GM18519 (cell line): ENCODE data around the gene KCNH8.
"Not testable (repeated sequence)": the region's sequence is repeated elsewhere in the genome, so short reads cannot be mapped to it uniquely, and the experiment has no call there.

ENCODE experiments used
- ATAC-seq: cut with Tn5 transposase; IDR thresholded peaks from one replicate; pipeline ENCODE4 v1.9.1; 2021; ENCODE audit warnings: mild to moderate bottlenecking, moderate library complexity; ENCODE audit not compliant: unreplicated experiment, low FRiP score

KCNH8 gene

DNA sequence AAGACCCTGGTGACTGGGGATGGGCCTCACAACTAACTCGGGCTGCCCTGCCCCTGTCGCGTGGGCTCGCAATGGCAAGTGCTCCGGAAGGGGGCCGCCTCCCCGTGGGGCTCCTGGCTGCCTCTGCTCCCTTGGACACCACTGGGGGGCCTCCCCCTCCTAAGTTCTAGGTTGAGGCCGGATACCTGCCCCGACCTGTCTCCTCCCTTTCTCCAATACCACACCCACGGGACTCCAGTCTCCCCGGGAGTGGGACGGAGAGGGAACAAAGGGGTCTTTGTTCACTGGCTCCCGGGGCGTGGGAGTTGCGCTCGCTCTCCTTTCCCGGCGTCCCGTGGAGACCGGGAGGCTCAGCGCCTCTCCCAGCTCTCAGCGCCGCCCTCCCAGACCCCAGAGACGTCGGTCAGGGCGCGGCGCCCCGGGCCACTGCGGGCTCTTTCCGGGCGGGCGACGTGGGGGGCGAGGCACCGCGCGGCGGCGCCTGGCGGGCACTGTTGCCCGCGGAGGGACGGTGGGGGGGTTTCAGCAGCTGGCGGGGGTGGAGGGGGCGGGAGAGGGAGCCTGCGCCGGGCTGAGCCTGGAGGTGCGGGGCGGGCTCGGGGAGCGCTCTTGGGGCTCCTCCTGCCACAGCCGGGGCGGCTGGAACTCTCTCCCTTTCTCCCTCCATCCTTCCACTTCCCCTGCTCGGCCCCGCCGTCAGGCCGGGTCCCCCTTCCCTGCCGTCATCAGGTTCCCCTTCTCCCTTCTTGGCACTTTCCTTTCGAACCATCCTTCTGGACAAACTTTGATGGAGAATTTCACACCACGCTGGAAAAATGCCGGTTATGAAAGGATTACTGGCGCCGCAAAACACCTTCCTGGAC, at the start of gene KCNH8:
Gene KCNH8, plus strand, starts transcription at position 606 of the 863 bp plus-strand sequence. Its CDS starts 210 bp downstream, at position 816.
- no peak for ATAC-seq

DNA sequence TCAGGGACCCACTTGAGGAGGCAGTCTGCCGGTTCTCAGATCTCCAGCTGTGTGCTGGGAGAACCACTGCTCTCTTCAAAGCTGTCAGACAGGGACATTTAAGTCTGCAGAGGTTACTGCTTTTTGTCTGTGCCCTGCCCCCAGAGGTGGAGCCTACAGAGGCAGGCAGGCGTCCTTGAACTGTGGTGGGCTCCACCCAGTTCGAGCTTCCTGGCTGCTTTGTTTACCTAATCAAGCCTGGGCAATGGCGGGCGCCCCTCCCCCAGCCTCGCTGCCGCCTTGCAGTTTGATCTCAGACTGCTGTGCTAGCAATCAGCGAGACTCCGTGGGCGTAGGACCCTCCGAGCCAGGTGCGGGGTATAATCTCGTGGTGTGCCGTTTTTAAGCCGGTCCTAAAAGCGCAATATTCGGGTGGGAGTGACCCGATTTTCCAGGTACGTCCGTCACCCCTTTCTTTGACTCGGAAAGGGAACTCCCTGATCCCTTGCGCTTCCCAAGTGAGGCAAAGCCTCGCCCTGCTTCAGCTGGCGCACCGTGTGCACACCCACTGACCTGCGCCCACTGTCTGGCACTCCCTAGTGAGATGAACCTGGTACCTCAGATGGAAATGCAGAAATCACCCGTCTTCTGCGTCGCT, 45.5 kb upstream of the KCNH8 start:
- not testable (repeated sequence) for ATAC-seq

DNA sequence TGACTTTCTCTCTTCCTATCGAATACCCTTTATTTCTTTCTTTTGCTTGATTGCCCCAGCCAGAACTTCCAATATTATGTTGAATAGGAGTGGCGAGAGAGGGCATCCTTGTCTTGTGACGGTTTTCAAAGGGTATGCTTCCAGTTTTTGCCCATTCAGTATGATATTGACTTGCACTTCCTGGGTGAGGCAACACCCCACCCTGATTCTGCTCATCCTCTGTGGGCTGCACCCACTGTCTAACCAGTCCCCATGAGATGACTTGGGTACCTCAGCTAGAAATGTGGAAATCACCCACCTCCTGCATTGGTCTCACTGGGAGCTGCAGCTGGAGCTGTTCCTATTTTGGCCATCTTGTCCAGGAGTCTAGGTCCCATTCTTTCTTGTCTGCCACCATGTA, 44.8 kb upstream of the KCNH8 start:
- no peak for ATAC-seq

DNA sequence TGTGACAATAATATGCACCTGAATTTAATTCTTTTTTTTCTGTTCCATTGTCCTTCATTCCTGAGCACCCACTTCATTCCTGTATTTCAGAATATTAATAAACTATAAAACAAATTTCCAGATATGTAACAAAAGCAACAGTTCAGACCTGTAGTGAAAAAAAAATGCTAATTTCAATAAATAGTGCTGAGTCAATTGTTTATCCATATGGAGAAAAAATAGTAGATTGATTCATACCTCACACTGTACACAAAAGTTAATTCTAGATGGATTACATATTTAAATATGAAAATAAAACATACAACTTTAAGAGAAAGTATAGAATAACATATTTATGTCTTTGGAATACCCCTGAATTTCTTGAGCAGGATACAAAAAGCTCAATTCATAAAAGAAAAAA, 43.9 kb upstream of the KCNH8 start:
- ATAC-seq: no peak

DNA sequence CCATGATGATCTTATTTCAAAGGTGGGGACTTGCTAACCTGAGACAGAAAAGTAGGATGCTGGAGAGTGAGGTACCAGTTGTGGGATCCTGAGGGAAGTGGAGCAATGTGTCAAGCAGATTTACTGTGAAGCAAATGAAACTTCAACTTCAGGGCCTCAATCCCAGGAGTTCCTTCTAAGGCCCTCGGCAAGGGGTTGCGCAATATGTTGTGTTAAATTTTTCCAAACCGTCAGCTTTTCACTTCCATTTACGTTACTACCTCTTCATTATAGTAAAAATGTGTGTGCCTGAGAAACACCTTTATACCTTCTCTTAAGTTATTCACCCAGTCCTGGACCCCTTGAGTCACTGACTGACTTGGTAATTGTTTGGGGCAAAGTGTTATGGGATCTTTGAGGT, 42.5 kb upstream of the KCNH8 start:
- ATAC-seq: no peak

DNA sequence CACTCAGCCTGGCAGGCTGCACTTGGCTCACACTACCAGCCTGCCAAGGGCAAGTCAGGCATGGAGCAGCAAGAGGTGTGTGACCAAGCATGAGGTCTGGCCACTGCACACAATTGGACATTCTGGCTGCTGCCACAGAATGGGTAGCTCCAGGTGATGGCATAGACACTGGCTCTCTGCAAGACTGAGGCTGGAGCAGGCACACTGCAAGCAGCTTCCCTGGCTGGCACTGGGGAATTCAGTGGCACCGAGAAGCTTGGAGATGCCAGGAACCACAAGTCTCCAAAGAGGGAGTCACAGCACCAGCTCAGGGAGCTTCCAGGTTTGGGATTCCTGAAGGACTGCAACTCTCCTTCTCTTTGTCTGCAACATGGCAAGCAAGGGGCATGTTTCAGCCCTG, 42.0 kb upstream of the KCNH8 start:
- no peak for ATAC-seq

DNA sequence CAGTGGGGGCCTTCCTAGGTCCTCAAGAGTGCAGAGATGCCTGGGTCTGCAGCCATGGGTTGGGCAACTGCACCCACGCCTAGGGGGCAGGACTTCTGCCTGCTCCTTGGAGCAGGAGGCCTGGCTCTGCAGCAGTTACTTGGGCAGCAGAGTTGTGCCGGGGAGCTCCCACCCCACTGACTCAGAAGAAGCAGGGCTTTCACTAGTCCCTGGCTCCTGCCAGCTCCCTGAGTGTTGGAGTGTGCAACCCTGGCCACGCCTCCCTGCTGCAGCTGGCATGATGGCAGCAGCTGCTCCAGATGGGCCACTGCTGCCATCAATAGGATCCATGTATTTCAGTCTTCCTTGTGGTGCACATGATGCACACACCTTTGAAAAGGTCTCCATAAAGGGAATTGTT, 40.6 kb upstream of the KCNH8 start:
- ATAC-seq: no peak

DNA sequence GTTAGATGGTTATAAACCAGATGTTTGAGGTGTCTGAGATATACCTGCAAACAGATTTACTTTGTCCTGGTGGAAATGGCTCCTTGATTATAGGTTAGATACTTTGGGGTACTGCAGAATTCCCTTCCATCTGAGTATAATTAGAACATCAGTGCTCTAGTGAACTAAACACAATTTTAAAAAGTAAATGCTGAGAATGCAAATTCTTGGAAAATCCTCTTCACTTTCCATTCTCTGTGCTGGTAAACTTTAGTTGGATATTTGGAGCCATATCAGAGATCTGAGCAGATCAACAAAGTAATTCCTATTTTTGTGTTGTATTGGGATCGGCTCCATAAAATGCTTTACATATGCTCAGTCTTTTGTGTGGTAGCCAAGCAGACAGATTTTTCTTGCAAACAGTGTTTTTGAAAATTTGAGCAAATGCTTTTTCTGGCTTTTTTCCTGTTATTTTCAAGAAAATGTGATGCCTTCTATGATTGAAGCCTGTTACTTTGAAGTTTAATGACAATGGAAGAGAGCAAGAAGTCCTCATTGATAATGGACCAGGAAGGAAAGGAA, 37.9 kb upstream of the KCNH8 start:
- ATAC-seq: no peak

DNA sequence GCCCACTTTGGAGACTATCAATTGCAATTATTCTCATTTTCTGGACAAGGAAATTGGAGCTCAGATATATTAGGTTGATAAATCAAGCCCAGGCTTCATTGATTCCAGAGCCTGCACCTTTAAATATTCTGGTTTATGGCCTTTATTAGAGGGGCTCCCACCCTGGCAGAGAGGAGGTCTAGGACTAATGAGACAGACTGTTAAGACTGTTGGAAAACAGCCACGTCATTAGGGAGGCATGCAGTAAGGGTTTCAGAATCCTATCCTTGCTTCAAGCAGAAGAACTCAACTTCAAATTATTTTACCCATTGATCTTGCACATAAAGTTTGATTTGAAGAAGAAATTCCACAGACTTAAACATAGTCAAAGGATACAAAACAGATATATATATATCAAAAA, 33.8 kb upstream of the KCNH8 start:
- no peak for ATAC-seq

DNA sequence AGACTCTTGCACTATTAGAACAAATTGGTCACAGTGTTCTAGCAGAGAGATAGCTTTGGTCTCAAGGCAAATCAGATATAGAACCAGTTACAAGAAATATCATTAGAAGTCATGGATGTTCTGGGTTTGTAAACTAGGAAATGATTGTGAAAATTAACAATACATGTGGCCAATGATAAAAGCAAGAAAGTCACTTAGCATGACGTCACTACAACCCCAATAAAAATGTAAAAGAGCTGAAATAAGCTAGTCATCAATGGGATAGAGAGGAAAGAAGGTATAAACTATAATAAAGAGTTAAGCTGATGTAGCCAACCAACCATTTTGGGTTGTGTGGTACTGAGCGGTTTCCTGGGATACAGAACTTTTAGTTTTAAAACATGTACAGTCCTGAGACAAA, 32.1 kb upstream of the KCNH8 start:
- no peak for ATAC-seq

DNA sequence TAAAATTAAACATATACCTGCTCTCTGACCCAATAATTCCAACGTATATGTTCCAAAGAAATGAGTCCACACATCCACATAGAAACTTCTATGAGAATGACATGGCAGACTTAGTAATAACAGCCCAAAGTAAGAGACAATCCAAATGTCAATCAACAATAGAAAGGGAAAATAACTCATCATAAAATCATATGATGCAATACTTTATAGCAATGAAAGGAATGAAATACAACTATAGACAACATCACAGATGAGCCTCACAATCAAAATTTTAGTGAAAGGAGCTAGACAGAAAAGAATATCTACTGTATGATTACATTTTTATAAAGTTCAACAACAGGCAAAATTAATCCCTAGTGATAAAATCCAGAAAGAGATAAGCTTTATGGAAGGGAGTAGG, 23.6 kb upstream of the KCNH8 start:
- ATAC-seq: no peak

DNA sequence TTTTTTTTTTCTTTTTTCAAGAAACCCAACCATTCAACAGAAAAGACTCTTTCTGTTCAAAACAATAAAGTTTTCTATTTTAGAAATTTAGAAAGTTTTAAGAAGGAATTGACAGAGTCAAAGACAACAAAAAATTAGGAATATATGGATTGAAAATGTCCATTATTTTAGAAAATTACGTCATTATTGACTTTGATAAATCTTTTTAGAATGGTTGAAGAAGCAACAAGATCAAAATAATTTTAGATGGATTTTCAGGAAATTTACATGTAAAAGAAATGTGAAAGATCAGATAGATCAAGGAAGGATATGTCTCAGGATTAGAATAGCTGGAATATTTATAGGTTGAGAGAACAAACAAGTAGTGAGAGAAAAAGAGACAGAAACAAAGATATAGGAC, 8.4 kb upstream of the KCNH8 start:
- ATAC-seq: no peak

DNA sequence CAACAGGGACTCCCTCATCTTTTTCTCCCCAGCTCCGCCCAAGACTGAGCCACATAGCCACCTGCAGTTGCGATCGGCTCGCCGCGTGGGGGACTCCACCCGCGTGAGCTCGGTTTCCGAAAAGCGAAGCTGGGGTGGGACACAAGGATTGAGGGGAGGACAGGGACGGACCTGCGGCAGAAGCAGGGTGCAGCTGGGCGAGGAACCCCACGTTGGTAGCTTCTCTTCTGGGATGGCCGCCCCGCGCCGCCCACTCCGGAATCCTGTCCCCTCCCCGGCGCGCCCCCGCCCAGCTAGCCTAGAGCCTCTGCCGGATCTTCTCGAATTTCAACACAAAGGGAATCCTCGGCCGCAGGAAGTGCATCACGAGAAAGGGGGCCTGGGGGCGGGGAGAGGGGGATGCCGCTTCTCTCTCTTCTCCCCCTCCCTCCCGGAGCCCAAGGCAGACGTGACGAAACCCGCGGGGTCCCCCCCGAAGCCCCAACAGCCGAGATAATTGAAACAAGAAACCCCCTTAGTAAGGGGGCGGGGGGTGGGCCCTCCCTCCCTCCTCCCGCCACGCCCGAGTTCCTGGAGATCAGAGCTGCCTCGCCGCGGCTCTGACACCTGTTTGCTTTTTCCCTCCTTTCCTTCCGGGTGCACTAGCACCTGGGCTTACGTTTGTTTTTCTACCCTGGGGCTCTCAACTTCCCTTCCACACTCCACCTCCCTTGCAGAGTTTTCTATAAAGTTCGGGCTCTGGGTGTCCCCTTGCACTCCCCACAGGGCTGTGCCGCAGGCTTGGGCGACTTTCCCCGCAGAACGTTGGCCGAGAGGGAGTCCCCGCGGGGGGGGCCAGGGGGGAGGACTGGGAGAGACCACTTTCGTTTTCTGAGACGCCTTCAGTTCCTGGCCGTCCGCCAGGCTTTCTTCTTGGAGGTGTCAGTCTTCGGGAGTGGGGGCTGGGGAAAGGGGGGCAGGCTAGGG, 1.3 kb upstream of the KCNH8 start:
- peak; percentile 74 for ATAC-seq

DNA sequence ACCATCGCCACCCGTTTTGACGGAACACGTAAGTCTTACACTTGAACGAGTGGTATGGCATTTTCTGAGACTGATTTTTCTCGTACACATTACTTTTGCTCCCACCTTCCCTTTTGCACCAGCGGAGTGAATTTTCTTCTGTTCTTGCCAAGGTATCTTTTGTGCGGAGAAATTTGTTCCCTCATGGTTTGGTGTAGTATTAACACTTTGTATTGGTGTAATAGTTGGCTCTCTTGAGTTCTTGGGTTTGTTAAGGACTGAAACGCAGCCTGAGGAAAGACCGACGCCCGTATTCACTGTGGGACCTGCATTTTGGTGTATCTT, 420 bp downstream of the KCNH8 start:
- ATAC-seq: no peak

DNA sequence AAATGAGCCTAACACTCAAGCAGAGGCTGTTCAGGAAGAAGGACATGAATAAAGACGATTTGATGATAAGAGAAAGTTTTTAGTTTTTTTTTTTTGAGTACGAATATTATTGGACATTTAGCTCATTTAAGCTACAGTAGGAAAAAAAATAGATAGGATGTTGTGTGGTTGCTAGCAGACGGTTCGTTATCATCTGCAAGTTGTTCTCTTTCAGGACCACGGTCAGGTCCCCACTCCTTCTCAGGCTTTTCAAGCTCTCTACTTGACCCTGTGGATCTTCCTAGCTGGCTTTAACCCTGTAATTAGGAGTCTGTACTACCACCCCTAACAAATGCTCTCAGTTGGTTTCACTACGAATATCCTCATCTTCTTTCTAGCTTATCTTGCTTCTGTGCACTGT, 1.1 kb downstream of the KCNH8 start:
- no peak for ATAC-seq

DNA sequence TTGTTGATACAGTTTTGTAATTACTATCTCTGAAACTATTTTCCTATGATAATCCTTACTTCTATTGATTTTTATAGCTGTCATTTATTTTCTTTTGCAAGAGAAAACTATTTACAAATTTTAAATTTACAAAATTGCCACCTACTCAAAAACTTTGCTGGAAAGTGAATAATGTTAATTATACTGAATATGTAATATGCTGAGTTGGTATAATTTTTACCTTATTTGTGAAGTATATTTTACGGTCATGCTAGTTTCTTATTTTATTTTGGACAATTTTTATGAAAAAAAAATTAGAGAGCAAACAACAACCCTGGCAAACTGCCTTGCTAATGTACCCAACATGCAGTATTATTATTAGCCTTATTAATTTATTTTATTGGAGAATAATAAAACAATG, 2.9 kb downstream of the KCNH8 start:
- no peak for ATAC-seq

DNA sequence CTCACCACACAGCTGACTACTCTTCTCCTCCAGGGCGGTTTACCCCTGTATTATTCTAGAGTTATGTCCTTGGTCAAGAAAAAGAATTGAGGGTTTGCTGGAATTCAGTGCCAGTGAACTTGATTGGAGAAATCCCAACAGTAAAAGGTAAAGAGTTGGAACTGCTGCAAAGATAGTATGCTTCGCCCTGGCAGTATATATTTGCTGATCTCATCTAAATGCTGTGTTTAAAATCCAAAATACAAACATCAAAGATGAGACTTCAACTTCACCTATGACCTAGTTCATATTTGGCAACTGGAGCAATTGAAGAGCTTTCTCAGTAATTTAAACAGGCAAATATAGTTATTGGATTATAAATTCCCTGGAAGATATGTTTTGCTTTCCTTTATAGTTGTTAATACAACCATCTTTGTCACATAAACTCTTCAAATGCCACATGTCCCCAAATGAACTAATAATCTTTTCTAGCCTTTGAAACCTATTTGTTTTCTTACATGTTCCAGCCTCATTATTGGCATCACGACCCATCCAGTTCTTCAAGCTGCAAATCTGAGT, 6.5 kb downstream of the KCNH8 start:
- no peak for ATAC-seq

DNA sequence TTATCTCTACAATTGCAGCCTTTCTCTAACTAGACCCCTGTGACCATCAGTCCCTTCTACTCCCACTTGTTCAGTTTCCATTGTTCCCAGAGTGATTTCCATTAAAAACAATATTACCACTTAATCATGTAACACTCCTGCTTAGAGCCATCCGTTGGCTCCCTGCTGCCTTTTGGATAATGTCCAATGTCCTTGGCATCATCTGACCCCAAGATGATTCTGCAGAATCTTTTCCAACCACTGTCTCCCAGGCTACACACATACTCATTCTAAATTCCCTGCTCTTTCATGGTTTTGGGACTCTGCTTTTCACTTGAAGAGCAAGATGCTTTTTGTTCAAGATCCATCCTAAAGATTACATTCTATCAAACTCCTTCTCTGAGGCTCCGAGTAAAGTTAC, 7.1 kb downstream of the KCNH8 start:
- no peak for ATAC-seq

DNA sequence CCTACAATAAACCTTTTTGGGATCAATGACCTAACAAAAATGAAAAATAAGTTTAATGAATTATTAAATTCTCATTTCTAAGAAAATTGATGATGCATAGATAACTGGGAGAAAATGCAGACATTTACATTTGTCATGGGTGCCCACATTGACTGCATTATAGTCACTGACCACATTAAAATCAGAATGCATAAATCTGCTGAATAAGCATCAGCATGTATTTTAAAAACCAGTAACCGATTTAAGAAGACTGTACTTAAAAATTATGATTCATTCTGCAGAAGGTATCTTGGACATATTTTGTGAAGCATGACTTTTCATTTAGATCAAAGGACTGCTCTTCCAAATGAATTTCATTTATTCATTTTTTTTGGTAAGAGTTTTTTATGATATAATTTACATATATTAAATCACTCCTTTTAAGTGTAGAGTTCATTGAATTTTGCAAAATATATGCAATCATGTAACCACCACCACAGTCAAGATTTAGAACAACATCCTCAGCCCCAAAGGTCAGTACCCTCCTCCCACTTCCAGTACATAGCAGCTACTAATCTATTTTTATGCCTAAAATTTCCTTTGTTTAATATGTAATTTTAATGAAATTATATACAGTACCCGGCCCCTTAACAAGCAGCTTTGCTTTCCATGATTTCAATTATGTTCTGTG, 11.8 kb downstream of the KCNH8 start:
- no peak for ATAC-seq

DNA sequence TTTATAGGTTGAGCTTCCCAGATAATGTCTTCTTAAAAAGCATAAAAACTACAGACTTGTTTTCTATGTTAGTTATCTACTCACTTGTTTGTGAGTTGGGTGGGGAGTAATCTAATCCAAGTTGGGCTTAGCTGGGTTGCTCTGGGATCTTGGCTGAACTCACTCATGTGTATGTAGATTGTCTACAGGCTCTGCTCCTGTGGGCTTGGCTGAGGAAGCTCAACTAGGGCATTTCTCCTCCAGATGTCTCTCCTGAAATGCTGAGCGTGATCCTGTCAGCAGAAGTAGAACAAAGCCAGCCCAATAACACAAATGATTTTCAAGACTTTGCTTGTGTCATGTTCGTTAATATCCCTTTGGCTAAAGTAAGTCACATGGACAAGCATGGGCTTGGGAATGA, 17.3 kb downstream of the KCNH8 start:
- ATAC-seq: no peak
